ENCODE measurements around the gene LIMD2. TPM values are rescaled to one million over a fixed set of nuclear protein-coding genes. Genes with fewer than 3 reads are reported as not detected.

The LIMD2 gene
- polyA plus RNA-seq, 3 donors = 315 to 631 (median 334) TPM

- peak within 1 kb of the TSS; percentile 96 for H2AFZ ChIP-seq (ENCODE audit: insufficient read depth, low read depth, low read length, poor library complexity, severe bottlenecking)
- peak within 1 kb of the TSS; percentile 85 to 99 (median 98) for H3K4me3 ChIP-seq (replicated peaks in 1 of 3; ENCODE audit: low read depth in 2 of 3, low read length in 3 of 3)
- H3K9me3 Mint-ChIP-seq = no peaks in the 10 kb centered on the region
- peaks cover 24% of the 10 kb centered on the region for H3K4me1 Mint-ChIP-seq
- no peaks in the 10 kb centered on the region for H3K27me3 Mint-ChIP-seq (ENCODE audit: low read depth in 3 of 3)
- WGBS (ENCODE audit: insufficient coverage) = under 1% methylated on average over 56 of the region's 61 CpGs
- peak within 1 kb of the TSS; percentile 94 to 98 (median 98) for H3K27ac Mint-ChIP-seq
- peak within 1 kb of the TSS; percentile 98 for H3K4me2 ChIP-seq (replicated peaks; ENCODE audit: extremely low read depth, low read length, poor library complexity, severe bottlenecking)
- peak within 1 kb of the TSS; percentile 94 for H3K9ac ChIP-seq (ENCODE audit: insufficient read depth, low read length, poor library complexity, severe bottlenecking)
- peak within 1 kb of the TSS; percentile 86 to 96 for H3K4me3 Mint-ChIP-seq
- peaks cover 38% of the 10 kb centered on the region for H3K79me2 ChIP-seq (ENCODE audit: insufficient read depth, low read length)
- H3K4me1 ChIP-seq (ENCODE audit: control insufficient read depth in 1 of 2, insufficient read depth in 2 of 2, low read length in 2 of 2) = peaks cover 19 to 32% of the 10 kb centered on the region in 2 donors
- H3K36me3 Mint-ChIP-seq = peaks cover 11 to 23% of the 10 kb centered on the region in 2 donors
- no peak for TF ChIP-seq CTCF (IDR thresholded peaks at IDR 0.05)
- intact Hi-C loops (cut with micrococcal nuclease) = loop anchor here (1.0 to 5.0 kb wide), 3 partner anchors 32 to 44 kb away; partner anchors contain the start of gene CCDC47 (in 1 of the 2)
- no peaks in the 10 kb centered on the region for H3K9me3 ChIP-seq (replicated peaks in 1 of 2; ENCODE audit: control insufficient read depth in 1 of 2, insufficient read depth in 1 of 2, low read length in 2 of 2)
- no peaks in the 10 kb centered on the region for H4K20me1 ChIP-seq (ENCODE audit: insufficient read depth, low read length)
- DNase-seq = peak; percentile 96 to 98 (median 97)
- H3K27ac ChIP-seq (ENCODE audit: low read depth in 1 of 2, low read length in 2 of 2) = peak within 1 kb of the TSS; percentile 84 to 87
- H3K36me3 ChIP-seq (replicated peaks in 1 of 2; ENCODE audit: control insufficient read depth in 1 of 2, insufficient read depth in 2 of 2, low read length in 2 of 2) = peaks cover 7 to 21% of the 10 kb centered on the region in 2 donors
- H3K27me3 ChIP-seq (ENCODE audit: control insufficient read depth in 2 of 2, insufficient read depth in 2 of 2, low read length in 2 of 2) = no peaks in the 10 kb centered on the region
Measured at GRCh38 chr17:63741408-63742173, 41.7 kb upstream of the LIMD2 start, which contains the start of gene STRADA. Gene STRADA (minus strand): TSS chr17:63741799. CDS start chr17:63728369, 13,430 bp downstream.

GRCh38 chr17:63741143-63741407 is 41.1 kb upstream of the LIMD2 start:
- Mint-ChIP-seq H3K27me3 (ENCODE audit: low read depth in 3 of 3) (no peaks in the 10 kb centered on the region), H3K4me3 (peak overlapping the region; percentile 86 to 96), H3K36me3 (peaks cover 9 to 20% of the 10 kb centered on the region in 2 donors), H3K27ac (peak overlapping the region; percentile 89 to 98 (median 95)), H3K9me3 (no peaks in the 10 kb centered on the region), H3K4me1 (peaks cover 23% of the 10 kb centered on the region)
- H3K4me3 ChIP-seq (replicated peaks in 1 of 3; ENCODE audit: low read depth in 2 of 3, low read length in 3 of 3) = peak overlapping the region; percentile 65 to 99 (median 98)
- H3K27ac ChIP-seq (ENCODE audit: low read depth in 1 of 2, low read length in 2 of 2) = peak overlapping the region; percentile 84 to 87
- H3K4me2 ChIP-seq (replicated peaks; ENCODE audit: extremely low read depth, low read length, poor library complexity, severe bottlenecking) = peak overlapping the region; percentile 98
- no peaks in the 10 kb centered on the region for H3K9me3 ChIP-seq (replicated peaks in 1 of 2; ENCODE audit: control insufficient read depth in 1 of 2, insufficient read depth in 1 of 2, low read length in 2 of 2)
- H3K36me3 ChIP-seq (replicated peaks in 1 of 2; ENCODE audit: control insufficient read depth in 1 of 2, insufficient read depth in 2 of 2, low read length in 2 of 2) = peaks cover 3 to 17% of the 10 kb centered on the region in 2 donors
- no peak for TF ChIP-seq CTCF (IDR thresholded peaks at IDR 0.05)
- H3K79me2 ChIP-seq (ENCODE audit: insufficient read depth, low read length) = peaks cover 43% of the 10 kb centered on the region
- H3K4me1 ChIP-seq (ENCODE audit: control insufficient read depth in 1 of 2, insufficient read depth in 2 of 2, low read length in 2 of 2) = peaks cover 19 to 31% of the 10 kb centered on the region in 2 donors
- 0% methylated on average over 14 of the region's 14 CpGs for WGBS (ENCODE audit: insufficient coverage)
- intact Hi-C loops (cut with micrococcal nuclease) = loop anchor here (5.0 kb wide), 2 partner anchors 36 to 44 kb away; no protein-coding TSS in a partner anchor
- peak overlapping the region; percentile 94 for H3K9ac ChIP-seq (ENCODE audit: insufficient read depth, low read length, poor library complexity, severe bottlenecking)
- H3K27me3 ChIP-seq (ENCODE audit: control insufficient read depth in 2 of 2, insufficient read depth in 2 of 2, low read length in 2 of 2) = no peaks in the 10 kb centered on the region
- DNase-seq = peak; percentile 20 to 30 (median 29)
- H4K20me1 ChIP-seq (ENCODE audit: insufficient read depth, low read length) = no peaks in the 10 kb centered on the region
- H2AFZ ChIP-seq (ENCODE audit: insufficient read depth, low read depth, low read length, poor library complexity, severe bottlenecking) = peak overlapping the region; percentile 96
